ENCODE data around the gene ZNF513.
"Not testable (repeated sequence)": the region's sequence is repeated elsewhere in the genome, so short reads cannot be mapped to it uniquely, and the experiment has no call there.

Gene ZNF513

GRCh38 chr2:27362678-27363420 lies 17.7 kb downstream of the ZNF513 start:
- DNase-seq (ENCODE audit: extremely low spot score, insufficient read length, low read depth) (no peak), FAIRE-seq (no peak)

- DNase-seq (ENCODE audit: extremely low spot score, insufficient read length, low read depth) (peak; percentile 77), FAIRE-seq (peak; percentile 94)
These were observed 24.0 kb downstream of the ZNF513 start, which contains the start of gene GTF3C2 for GRCh38 chr2:27356382-27357181. Gene GTF3C2 (minus strand): TSS chr2:27356764. CDS start chr2:27343554, 13,210 bp downstream.

GRCh38 chr2:27356056-27356381 lies 24.5 kb downstream of the ZNF513 start:
- no peak for FAIRE-seq
- DNase-seq (ENCODE audit: extremely low spot score, insufficient read length, low read depth) = peak; percentile 18

GRCh38 chr2:27354597-27354927 lies 26.0 kb downstream of the ZNF513 start:
- DNase-seq (ENCODE audit: extremely low spot score, insufficient read length, low read depth) = no peak
- no peak for FAIRE-seq

- FAIRE-seq (no peak), DNase-seq (ENCODE audit: extremely low spot score, insufficient read length, low read depth) (no peak)
These were observed 26.6 kb downstream of the ZNF513 start for GRCh38 chr2:27353762-27354596.

- DNase-seq (ENCODE audit: extremely low spot score, insufficient read length, low read depth); FAIRE-seq: not testable (repeated sequence)
These were observed 27.2 kb downstream of the ZNF513 start for GRCh38 chr2:27353386-27353761.

GRCh38 chr2:27351802-27352598 lies 28.5 kb downstream of the ZNF513 start:
- FAIRE-seq (no peak), DNase-seq (ENCODE audit: extremely low spot score, insufficient read length, low read depth) (no peak)

GRCh38 chr2:27350106-27350693 lies 30.3 kb downstream of the ZNF513 start:
- FAIRE-seq (no peak), DNase-seq (ENCODE audit: extremely low spot score, insufficient read length, low read depth) (no peak)

GRCh38 chr2:27347641-27348040 lies 32.9 kb downstream of the ZNF513 start:
- FAIRE-seq (no peak), DNase-seq (ENCODE audit: extremely low spot score, insufficient read length, low read depth) (no peak)

GRCh38 chr2:27336173-27336572 lies 44.4 kb downstream of the ZNF513 start:
- no peak for DNase-seq (ENCODE audit: extremely low spot score, insufficient read length, low read depth)
- no peak for FAIRE-seq

GRCh38 chr2:27335311-27335710 lies 45.2 kb downstream of the ZNF513 start:
- DNase-seq (ENCODE audit: extremely low spot score, insufficient read length, low read depth) = no peak
- FAIRE-seq = no peak

Measured in GM18507 (cell line).